SK-MEL-5 (cell line): ENCODE data around the gene CD5L. TPM values are rescaled to one million over a fixed set of nuclear protein-coding genes. Genes with fewer than 3 reads are reported as not detected.

Experiments
- DNase-seq: peaks from one replicate; pipeline ENCODE4 v3.0.0-alpha.2; 2016; ENCODE audit warnings: low read depth, low spot score
- in situ Hi-C: cut with HindIII; loops from 2 replicates; pipeline ENCODE4 v1.10.0; 2016; ENCODE audit warnings: low sequenced_read_pairs, high pct_unique_total_duplicates, low pct_unique_long_range_greater_than_20kb
- small RNA-seq, 2 experiments: library from RNA; depleted of rRNA; stranded (forward); fragments of <200 nt; gene quantifications; one replicate each; pipeline ENCODE3, GENCODE V24; 2014
- total RNA-seq: library from RNA; depleted of rRNA; stranded (reverse); fragments of >200 nt; shearing (Covaris generic); gene quantifications from 2 replicates; pipeline ENCODE4 v1.2.3, GENCODE V29; 2014; rRNA removed

CD5L gene
- total RNA-seq, 1 experiment from 2014 or later = 1.3 TPM

GRCh38 chr1:157829711-157830110 lies 11.9 kb downstream of the CD5L start:
- no peak for DNase-seq
- in situ Hi-C loops = no loop called here

- in situ Hi-C loops = no loop called here
- no peak for DNase-seq
Measured at GRCh38 chr1:157829210-157829609, 12.4 kb downstream of the CD5L start.

GRCh38 chr1:157820299-157820698 lies 21.3 kb downstream of the CD5L start:
- in situ Hi-C loops = no loop called here
- DNase-seq = no peak

- DNase-seq = no peak
- in situ Hi-C loops = no loop called here
Measured at GRCh38 chr1:157819896-157820295, 21.7 kb downstream of the CD5L start, which contains the start of gene FCRL1. FCRL1 (minus strand) TSS chr1:157820120; CDS start chr1:157820037, 83 bp downstream.

GRCh38 chr1:157819215-157819614 lies 22.4 kb downstream of the CD5L start:
- no peak for DNase-seq
- in situ Hi-C loops = no loop called here

- in situ Hi-C loops = no loop called here
- no peak for DNase-seq
Measured at GRCh38 chr1:157813269-157813668, 28.3 kb downstream of the CD5L start.

- DNase-seq = no peak
- in situ Hi-C loops = no loop called here
Measured at GRCh38 chr1:157806431-157807149, 35.0 kb downstream of the CD5L start.

GRCh38 chr1:157803851-157804250 lies 37.8 kb downstream of the CD5L start:
- in situ Hi-C loops = no loop called here

GRCh38 chr1:157799996-157800395 lies 41.6 kb downstream of the CD5L start:
- in situ Hi-C loops = no loop called here
- no peak for DNase-seq

More at GRCh38 chr1:157803851-157804250, 37.8 kb downstream of the CD5L start:
- DNase-seq = no peak

GRCh38 chr1:157798211-157798610 lies 43.4 kb downstream of the CD5L start:
- in situ Hi-C loops = no loop called here
- no peak for DNase-seq

- DNase-seq = no peak
- in situ Hi-C loops = no loop called here
Measured at GRCh38 chr1:157785248-157785647, 56.4 kb downstream of the CD5L start.

- in situ Hi-C loops = no loop called here
- no peak for DNase-seq
Measured at GRCh38 chr1:157784801-157785200, 56.8 kb downstream of the CD5L start.

GRCh38 chr1:157782931-157783330 lies 58.7 kb downstream of the CD5L start:
- in situ Hi-C loops = no loop called here
- no peak for DNase-seq

- in situ Hi-C loops = no loop called here
- no peak for DNase-seq
Measured at GRCh38 chr1:157781048-157781447, 60.6 kb downstream of the CD5L start.

Small RNA genes lying within 50 kb of the gene (small RNA-seq; reads per million reads assigned to genes)
- 0 reads per million in 2 experiments for gene MRPS21P2

Other genes with a start within 250 kb of the CD5L start
- not detected in 2 replicates for gene FCRL4, start 243.7 kb downstream of the CD5L start, total RNA-seq
- gene FCRL3, start 141.0 kb downstream of the CD5L start, total RNA-seq = 0.05 TPM in 1 of 2 replicates, not detected in the other
- gene FCRL2, start 64.7 kb downstream of the CD5L start, total RNA-seq = 0.03 TPM in 1 of 2 replicates, not detected in the other
- not detected in 2 replicates for gene FCRL1, start 21.7 kb downstream of the CD5L start, total RNA-seq
- 22.2 and 27.8 TPM in 2 replicates for gene KIRREL1, start 151.8 kb upstream of the CD5L start, total RNA-seq